ENCODE measurements around the gene HMG20A.

DNA sequence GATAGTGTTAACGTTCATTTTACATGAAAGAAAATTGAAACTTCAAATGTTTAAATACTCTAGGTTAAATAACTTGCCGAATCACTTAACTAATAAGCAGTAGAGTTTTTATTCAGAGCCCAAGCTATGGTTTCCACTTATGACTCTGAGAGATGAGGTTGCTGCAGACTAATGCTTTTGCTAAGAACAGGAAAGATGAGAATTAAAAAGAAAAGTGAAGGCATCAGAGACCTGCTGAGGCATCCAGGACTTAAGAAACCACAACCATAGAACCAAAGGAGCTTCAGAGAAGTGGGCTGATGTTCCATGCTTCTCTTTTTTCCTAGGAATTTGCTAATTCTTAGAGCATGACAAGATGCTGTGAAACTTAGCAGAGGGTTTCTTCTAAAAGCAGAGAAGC, 9.5 kb downstream of the HMG20A start:
- TF ChIP-seq, protein P1, sequence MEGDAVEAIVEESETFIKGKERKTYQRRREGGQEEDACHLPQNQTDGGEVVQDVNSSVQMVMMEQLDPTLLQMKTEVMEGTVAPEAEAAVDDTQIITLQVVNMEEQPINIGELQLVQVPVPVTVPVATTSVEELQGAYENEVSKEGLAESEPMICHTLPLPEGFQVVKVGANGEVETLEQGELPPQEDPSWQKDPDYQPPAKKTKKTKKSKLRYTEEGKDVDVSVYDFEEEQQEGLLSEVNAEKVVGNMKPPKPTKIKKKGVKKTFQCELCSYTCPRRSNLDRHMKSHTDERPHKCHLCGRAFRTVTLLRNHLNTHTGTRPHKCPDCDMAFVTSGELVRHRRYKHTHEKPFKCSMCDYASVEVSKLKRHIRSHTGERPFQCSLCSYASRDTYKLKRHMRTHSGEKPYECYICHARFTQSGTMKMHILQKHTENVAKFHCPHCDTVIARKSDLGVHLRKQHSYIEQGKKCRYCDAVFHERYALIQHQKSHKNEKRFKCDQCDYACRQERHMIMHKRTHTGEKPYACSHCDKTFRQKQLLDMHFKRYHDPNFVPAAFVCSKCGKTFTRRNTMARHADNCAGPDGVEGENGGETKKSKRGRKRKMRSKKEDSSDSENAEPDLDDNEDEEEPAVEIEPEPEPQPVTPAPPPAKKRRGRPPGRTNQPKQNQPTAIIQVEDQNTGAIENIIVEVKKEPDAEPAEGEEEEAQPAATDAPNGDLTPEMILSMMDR (IDR thresholded peaks at IDR 0.05): no peak
- TF ChIP-seq ZFX (IDR thresholded peaks at IDR 0.05; ENCODE audit: borderline replicate concordance): no peak

Measured in 22Rv1 (cell line).